Stimulated activated naive CD8-positive, alpha-beta T cell treated with anti-CD3 and anti-CD28 coated beads, Interleukin-15, Interleukin-2, amounts not matched to agents 100 U/mL and 50 U/mL, for 24 hours (primary cell): ENCODE measurements around the gene TNRC18.
"Not testable (repeated sequence)": the region's sequence is repeated elsewhere in the genome, so short reads cannot be mapped to it uniquely, and the experiment has no call there.

Experiments used
- ATAC-seq: fragments of 150-1000 bp; cut with Tn5 transposase; one replicate; pipeline ENCODE4 v1.10.0; 2021
- DNase-seq: peaks from one replicate; pipeline ENCODE4 v3.0.0; 2021

The TNRC18 gene

DNA sequence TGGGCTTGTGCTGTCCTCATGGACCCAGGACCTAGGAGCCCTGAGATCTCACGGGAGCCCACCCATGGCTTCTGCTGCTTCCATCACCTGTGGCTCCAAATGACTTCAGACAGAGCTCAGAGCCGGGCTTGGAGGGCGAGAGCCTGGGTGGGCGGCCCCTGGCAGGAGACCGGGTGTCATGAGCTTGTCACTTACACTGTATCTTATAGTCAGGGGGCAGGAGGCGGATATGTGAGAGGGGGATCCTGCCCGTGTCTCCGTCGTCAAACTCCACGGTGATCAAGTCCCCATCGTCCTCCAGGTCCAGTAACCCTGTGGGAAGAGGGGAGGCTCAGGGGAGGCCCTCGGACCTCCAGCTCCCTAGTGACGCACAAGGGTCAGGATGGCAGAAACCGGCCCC lies 107.9 kb downstream of the TNRC18 start:
- no peak for ATAC-seq
- no peak for DNase-seq

- DNase-seq = no peak
- ATAC-seq = no peak
Observed at GRCh38 chr7:5314864-5315263, 108.8 kb downstream of the TNRC18 start.

GRCh38 chr7:5313076-5313885 lies 110.4 kb downstream of the TNRC18 start:
- not testable (repeated sequence) for ATAC-seq

DNA sequence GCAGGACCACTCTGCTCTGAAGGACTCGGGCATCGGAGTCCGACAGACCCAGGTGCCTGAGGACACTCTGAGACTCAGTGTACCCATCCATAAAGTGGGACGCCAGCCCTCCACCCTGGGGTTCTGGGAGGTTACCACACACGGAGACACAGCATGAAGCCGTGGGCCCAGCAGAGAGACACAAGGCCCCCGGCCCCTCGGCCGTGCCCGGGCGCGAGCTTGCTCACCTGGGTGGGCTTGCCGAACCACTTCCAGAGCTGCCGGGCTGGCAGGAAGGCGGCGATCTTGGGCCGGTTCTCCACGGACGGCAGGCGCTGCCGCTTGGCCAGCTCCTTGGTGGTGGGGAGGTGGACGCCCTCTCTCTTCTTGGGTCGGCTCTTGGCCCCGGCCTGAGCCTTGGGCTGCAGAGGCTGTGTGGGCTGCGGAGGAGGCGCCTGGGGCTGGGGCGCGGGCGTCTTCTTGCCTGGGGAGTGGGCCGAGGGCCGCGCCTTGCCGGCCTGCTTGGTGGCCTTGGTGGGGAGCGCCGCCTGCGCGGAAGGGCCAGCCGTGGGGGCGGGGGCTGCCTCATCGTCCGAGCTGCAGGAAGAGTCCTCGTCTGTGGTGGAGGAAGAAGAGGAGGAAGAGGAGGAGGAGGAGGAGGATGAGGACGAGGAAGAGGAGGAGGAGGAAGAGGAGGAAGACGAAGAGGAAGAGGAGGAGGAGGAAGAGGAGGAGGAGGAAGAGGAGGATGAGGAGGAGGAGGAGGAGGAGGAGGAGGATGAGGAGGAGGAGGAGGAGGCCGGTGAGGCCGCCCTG lies 111.2 kb downstream of the TNRC18 start:
- not testable (repeated sequence) for DNase-seq, ATAC-seq

More at GRCh38 chr7:5313076-5313885, 110.4 kb downstream of the TNRC18 start:
- DNase-seq = not testable (repeated sequence)

- no peak for DNase-seq
- ATAC-seq = no peak
Observed at GRCh38 chr7:5310822-5311405, 112.7 kb downstream of the TNRC18 start.

- no peak for ATAC-seq
- DNase-seq = no peak
Observed at GRCh38 chr7:5309146-5309545, 114.5 kb downstream of the TNRC18 start.

GRCh38 chr7:5307221-5308142 lies 116.2 kb downstream of the TNRC18 start:
- not testable (repeated sequence) for ATAC-seq, DNase-seq

GRCh38 chr7:5305050-5305449 lies 118.6 kb downstream of the TNRC18 start:
- ATAC-seq, DNase-seq: not testable (repeated sequence)

DNA sequence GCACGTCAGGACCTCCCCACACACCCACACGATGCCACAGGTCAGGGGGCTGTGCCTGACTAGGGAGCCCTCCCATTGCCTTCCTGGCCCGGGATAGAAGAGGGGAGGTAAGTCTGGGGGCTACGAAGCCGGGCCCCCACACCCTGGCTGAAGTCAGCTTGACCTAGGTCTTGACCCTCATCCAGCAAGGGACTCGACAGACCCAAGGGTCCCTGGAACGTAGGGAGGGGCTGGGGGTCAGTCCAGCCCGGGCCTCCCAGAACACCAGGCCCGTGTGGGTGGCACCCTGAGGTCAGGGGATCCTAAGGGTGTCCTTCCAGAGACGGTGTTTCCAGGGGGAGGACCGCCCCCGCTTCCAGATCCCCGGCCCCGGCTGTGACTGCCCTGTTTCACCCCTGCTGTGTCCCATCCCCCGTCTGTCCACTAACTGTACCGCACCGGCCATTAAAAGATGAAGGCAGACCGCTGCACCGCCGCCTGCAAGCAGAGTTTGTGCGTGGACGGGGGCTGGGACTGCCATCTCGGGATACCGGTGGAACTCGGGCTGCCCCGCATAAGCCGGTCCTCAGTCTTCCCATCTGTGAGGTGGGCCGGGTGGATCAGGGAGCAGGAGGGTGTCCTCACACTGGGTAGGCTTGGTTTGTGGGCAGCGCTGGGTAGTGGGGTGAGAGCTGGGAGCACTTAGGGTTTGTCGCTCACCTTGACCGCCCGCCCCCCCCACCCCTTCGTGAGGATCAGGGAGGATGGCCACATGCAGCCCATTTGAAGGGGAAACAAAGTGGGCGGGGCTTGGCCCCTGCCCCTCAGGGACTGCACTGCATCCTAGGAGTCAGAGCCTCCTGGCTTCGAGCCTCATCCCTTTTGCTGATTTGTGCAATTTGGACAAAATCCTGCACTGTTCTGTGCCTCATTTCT lies 119.8 kb downstream of the TNRC18 start:
- no peak for DNase-seq
- no peak for ATAC-seq

DNA sequence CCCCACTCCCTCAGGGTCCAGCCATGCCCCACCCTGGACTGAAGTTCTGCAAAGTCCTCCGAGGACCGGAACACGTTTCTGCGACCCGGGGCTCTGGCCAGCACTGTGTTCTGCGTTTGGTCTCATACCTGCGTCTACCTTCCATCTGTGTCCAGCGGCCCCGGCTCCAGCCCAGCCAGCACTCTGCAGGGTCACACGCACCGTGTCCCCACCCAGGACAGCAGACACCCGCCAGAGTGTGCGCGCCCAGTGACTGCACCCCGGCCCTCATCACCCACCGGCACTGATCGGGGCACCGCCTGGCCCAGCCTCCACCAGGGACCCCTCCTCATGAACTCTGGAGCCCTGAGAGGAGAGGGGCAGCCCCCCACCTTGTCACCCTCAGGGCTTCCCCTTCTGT lies 120.6 kb downstream of the TNRC18 start:
- ATAC-seq = no peak
- no peak for DNase-seq

DNA sequence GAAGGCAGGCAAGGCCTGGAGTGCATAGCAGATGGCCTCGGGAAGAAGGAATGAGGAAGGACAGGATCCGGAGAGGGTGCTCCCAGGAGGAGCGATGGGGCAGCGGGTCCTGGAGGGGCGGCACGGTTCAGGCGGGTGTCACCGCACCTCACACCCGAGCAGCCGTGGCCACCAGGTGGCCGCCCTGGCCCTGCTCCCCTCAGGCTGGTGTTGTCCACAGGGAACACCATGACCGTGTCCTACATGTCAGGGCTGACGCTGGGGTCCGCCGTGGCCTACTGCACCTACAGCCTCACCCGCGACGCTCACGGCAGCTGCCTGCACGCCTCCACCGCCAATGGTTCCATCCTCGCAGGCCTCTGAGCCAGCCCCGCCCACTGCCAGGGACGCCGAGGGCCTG lies 121.1 kb downstream of the TNRC18 start:
- no peak for DNase-seq
- ATAC-seq = no peak

DNA sequence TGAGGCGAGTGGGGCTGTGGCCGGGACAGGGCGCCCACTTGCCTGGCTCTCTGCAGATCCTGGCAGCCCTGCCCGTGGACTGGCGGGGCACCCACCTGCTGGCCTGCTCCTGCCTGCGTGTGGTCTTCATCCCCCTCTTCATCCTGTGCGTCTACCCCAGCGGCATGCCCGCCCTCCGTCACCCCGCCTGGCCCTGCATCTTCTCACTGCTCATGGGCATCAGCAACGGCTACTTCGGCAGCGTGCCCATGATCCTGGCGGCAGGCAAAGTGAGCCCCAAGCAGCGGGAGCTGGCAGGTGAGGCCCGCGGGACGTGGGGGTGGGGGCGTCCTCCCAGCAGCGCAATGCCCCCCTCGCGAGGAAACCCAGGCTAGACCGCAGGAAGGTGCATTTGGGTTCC lies 123.3 kb downstream of the TNRC18 start:
- ATAC-seq (no peak), DNase-seq (no peak)

GRCh38 chr7:5296611-5297226 lies 126.9 kb downstream of the TNRC18 start:
- DNase-seq (peak; percentile 69), ATAC-seq (peak; percentile 73)

DNA sequence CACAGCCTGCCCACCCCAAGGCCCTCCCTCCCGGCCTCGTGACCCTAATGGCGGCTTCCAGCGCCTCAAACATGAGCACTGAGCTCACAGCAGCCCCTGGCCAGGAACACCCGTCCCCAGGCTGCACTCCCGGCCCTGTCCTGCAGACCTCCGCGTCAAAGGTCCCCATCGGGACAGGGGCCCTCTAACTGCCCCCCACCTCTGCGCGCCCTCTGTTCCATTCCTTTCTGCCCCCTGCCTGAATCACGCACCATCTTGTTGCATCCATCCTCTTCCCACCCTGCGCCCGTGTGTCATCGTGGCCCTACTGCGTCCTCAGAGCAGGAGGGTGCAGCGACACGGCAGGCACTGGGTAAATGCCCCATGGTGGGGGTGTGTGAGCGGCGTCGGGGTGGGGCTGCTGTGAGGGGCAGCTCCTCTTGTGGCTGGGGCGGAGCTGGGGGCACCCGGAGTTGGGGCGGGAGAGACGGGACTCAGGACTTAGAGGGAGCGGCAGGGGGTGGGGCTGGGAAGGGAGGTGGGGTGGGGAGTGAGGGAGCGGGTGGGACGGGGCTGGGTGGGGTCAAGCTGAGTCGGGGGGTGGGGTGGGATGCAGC lies 127.5 kb downstream of the TNRC18 start:
- DNase-seq (no peak), ATAC-seq (no peak)

- ATAC-seq (no peak), DNase-seq (no peak)
Observed at GRCh38 chr7:5295039-5296014, 128.3 kb downstream of the TNRC18 start.

DNA sequence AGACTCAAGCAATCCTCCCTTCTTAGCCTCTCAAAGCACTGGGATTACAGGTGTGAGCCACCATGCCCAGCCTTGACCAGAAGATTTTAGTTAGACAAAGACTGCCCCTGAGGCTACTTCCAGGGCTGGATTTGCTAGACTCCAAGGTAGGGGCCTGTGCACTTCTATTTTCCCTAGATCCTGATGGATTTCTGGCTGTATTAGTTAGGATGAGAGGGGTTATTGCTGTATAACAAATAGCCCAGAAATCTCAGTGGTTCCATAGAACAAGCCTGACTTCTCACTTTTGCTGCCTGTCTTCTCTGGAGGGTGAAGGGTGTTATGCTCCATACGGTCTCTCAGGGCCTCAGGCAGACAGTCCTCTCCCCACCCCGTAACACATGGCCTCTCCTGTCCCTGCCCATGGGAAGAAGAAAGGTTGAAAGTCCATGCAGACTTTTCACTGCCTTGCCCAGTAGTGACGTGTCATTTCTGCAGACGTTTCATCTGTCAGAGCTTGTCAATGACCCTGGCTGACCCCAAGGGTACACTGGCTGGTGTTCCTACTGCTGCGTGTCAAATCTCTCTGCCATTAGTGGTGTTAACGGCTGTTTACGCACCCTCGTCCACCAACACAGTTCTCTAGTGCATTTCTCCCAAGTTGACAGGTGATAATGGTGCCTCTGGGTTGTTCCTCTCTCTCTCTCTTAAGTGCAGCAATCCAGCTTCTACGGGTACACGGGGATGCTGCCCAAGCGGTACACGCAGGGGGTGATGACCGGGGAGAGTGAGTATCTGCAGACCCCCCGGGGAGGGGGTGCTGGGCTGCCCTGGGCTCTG lies 129.3 kb downstream of the TNRC18 start:
- DNase-seq = no peak
- no peak for ATAC-seq

DNA sequence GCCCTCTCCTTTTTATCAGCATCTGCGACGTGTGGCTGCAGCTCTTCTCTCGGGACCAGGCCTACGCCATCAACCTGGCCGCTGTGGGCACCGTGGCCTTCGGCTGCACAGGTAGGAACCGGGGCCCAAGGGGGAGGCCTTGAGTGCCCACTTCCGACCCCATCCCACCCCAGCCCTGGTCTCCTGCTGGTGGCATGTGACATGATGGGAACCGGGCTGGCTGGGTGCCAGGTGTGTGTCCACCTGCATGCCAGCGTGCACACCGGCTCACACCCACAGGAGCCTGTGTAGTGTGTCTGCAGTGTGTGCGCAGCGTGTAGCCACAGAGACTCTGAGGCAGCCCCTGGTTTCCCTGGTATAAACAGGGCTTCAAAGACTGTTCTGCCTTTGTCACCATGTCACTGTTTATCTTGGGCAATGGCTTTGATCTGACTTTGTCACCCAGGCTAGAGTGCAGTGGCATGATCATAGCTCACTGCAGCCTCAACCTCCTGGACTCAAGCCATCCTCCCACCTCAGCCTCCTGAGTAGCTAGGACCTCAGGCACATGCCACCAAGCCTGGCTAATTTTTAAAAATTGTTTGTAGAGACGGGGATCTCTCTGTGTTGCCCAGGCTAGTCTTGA lies 131.8 kb downstream of the TNRC18 start:
- DNase-seq = not testable (repeated sequence)
- peak; percentile 23 for ATAC-seq
